Erythroblast (primary cell): Measurements from ENCODE around the gene SINHCAF.

Source experiments
- GATA1 ChIP-seq: IDR thresholded peaks from 2 replicates; pipeline ENCODE4 v1.6.1; 2011; ENCODE audit warnings: low read depth, mild to moderate bottlenecking, control low read depth, low read length, moderate library complexity
- POLR2A ChIP-seq: IDR thresholded peaks from 2 replicates; pipeline ENCODE4 v1.6.1; 2011; ENCODE audit warnings: mild to moderate bottlenecking, low read length

DNA sequence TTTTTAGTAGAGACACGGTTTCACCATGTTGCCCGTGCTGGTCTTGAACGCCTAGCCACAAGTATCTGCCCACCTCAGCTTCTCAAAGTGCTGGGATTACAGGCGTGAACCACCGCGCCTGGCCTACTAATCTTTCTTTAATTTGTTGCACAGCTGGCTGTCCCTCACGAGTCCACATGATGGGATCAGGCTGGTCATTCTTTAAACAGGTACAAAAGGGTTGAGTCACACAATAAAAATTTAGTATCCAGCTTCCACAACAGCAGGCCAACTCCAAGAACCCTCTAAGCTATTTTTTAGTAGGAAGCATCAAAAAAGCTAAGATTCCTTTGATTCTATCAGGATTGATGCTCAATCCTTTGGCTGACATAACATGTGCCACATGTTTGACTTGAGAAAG is 17.8 kb downstream of the SINHCAF start:
- TF ChIP-seq POLR2A (no peak), GATA1 (no peak)
